HepG2 (cell line): ENCODE measurements around the gene PSMC3IP. TPM values are rescaled to one million over a fixed set of nuclear protein-coding genes. Genes with fewer than 3 reads are reported as not detected.

ENCODE experiments used
- FOSL2 ChIP-seq: sonication (generic); formaldehyde crosslinking; IDR thresholded peaks from 2 replicates; pipeline ENCODE4 v1.4.0; 2020; ENCODE audit warnings: missing genetic modification reagents
- GATAD1 ChIP-seq: IDR thresholded peaks from 2 replicates; pipeline ENCODE4 v1.6.1; 2016; ENCODE audit warnings: missing genetic modification reagents, missing compliant biosample characterization
- HNF4G ChIP-seq, 2 experiments: sonication (generic) in 1 of 2; formaldehyde crosslinking in 1 of 2; IDR thresholded peaks; 2 replicates each; pipeline versions ENCODE4 v1.4.0 to v1.6.1; 2011 to 2020; ENCODE audit warnings: borderline replicate concordance in 2 of 2, low read depth in 2 of 2, mild to moderate bottlenecking in 2 of 2, low read length in 1 of 2, missing genetic modification reagents in 1 of 2, moderate library complexity in 1 of 2
- ZFP82 ChIP-seq: sonication (generic); formaldehyde crosslinking; IDR thresholded peaks from 2 replicates; pipeline ENCODE4 v1.5.1; 2020; ENCODE audit warnings: mild to moderate bottlenecking, missing genetic modification reagents, borderline replicate concordance
- ZNF354B ChIP-seq: sonication (generic); formaldehyde crosslinking; IDR thresholded peaks from 2 replicates; pipeline ENCODE4 v1.8.0; 2022; ENCODE audit warnings: mild to moderate bottlenecking, missing genetic modification reagents
- ZNF569 ChIP-seq: sonication (generic); formaldehyde crosslinking; IDR thresholded peaks from 2 replicates; pipeline ENCODE4 v1.5.0; 2020; ENCODE audit warnings: mild to moderate bottlenecking, missing genetic modification reagents, moderate library complexity, borderline replicate concordance
- ZNF616 ChIP-seq: sonication (generic); formaldehyde crosslinking; IDR thresholded peaks from 2 replicates; pipeline ENCODE4 v1.5.0; 2020; ENCODE audit warnings: low read depth, mild to moderate bottlenecking, missing genetic modification reagents
- ZNF768 ChIP-seq: sonication (generic); formaldehyde crosslinking; IDR thresholded peaks from 2 replicates; pipeline ENCODE4 v1.4.0; 2020; ENCODE audit warnings: missing genetic modification reagents
- ZSCAN25 ChIP-seq: sonication (generic); formaldehyde crosslinking; IDR thresholded peaks from 2 replicates; pipeline ENCODE4 v1.8.0; 2022; ENCODE audit warnings: mild to moderate bottlenecking, missing genetic modification reagents
- polyA plus RNA-seq, 8 experiments: library from polyadenylated mRNA; depleted of rRNA in 3 of 8; stranded (reverse) in 7 of 8; unstranded in 1 of 8; fragments of >200 nt; fragmentation: Illumina TruSeq in 4 of 8; extraction: Trizol in 4 of 8; gene quantifications; 2 replicates each; pipeline versions ENCODE4 v1.2.1 to v1.2.3, GENCODE V29; 2011 to 2016; ENCODE audit warnings: low read depth in 4 of 8, missing spikeins in 1 of 8, mixed read lengths in 1 of 8; ENCODE audit not compliant: insufficient read depth in 1 of 8
- total RNA-seq, 5 experiments: library from RNA; depleted of rRNA; stranded (reverse); fragments of >200 nt; fragmentation: Illumina TruSeq; extraction: Trizol; gene quantifications; 2 replicates each; pipeline ENCODE4 v1.2.3, GENCODE V29; 2016; ENCODE audit warnings: low read depth in 1 of 5
- TF ChIP-seq, protein P1 (sequence below): sonication (generic); formaldehyde crosslinking; IDR thresholded peaks from 2 replicates; pipeline ENCODE4 v1.5.0; 2020; ENCODE audit warnings: mild to moderate bottlenecking, missing genetic modification reagents, borderline replicate concordance
- TF ChIP-seq, protein P2 (sequence below): sonication (generic); formaldehyde crosslinking; IDR thresholded peaks from 2 replicates; pipeline ENCODE4 v1.4.0; 2020; ENCODE audit warnings: missing genetic modification reagents
- TF ChIP-seq, protein P3 (sequence below): sonication (generic); formaldehyde crosslinking; IDR thresholded peaks from 2 replicates; pipeline ENCODE4 v1.5.1; 2020; ENCODE audit warnings: mild to moderate bottlenecking, missing genetic modification reagents, moderate library complexity
- TF ChIP-seq, protein P4 (sequence below): IDR thresholded peaks from 2 replicates; pipeline ENCODE4 v1.6.1; 2016; ENCODE audit warnings: low read depth, borderline replicate concordance
- TF ChIP-seq, protein P5 (sequence below): sonication (generic); formaldehyde crosslinking; IDR thresholded peaks from 2 replicates; pipeline ENCODE4 v1.8.0; 2022; ENCODE audit warnings: mild to moderate bottlenecking, missing genetic modification reagents

The PSMC3IP gene
- total and polyA plus RNA-seq, 2 of the 13 experiments (the other 11 are each of a cell fraction or from before 2014, with no cell fraction given): 6.5 to 22.4 TPM

DNA sequence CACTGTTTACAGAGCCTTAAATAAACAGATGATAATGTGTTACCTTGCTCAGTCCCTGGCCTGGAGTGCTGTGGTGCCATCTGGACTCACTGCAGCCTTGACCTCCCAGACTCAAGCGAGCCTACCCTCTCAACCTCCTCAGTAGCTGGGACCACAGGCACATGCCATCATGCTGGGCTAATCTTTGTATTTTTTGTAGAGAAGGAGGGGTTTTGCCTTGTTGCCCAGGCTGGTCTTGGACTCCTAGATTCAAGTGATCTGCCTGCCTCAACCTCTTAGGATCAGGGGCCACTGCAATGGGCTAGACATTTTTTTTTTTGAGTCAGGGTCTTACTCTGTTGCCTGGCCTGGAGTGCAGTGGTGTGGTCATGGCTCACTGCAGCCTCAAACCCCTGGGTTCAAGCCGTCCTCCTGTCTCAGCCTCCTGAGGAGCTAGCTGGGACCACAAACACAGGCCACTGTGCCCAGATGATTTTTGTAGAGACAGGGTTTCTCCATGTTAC is 46.5 kb downstream of the PSMC3IP start (continued):
- TF ChIP-seq, protein P1, sequence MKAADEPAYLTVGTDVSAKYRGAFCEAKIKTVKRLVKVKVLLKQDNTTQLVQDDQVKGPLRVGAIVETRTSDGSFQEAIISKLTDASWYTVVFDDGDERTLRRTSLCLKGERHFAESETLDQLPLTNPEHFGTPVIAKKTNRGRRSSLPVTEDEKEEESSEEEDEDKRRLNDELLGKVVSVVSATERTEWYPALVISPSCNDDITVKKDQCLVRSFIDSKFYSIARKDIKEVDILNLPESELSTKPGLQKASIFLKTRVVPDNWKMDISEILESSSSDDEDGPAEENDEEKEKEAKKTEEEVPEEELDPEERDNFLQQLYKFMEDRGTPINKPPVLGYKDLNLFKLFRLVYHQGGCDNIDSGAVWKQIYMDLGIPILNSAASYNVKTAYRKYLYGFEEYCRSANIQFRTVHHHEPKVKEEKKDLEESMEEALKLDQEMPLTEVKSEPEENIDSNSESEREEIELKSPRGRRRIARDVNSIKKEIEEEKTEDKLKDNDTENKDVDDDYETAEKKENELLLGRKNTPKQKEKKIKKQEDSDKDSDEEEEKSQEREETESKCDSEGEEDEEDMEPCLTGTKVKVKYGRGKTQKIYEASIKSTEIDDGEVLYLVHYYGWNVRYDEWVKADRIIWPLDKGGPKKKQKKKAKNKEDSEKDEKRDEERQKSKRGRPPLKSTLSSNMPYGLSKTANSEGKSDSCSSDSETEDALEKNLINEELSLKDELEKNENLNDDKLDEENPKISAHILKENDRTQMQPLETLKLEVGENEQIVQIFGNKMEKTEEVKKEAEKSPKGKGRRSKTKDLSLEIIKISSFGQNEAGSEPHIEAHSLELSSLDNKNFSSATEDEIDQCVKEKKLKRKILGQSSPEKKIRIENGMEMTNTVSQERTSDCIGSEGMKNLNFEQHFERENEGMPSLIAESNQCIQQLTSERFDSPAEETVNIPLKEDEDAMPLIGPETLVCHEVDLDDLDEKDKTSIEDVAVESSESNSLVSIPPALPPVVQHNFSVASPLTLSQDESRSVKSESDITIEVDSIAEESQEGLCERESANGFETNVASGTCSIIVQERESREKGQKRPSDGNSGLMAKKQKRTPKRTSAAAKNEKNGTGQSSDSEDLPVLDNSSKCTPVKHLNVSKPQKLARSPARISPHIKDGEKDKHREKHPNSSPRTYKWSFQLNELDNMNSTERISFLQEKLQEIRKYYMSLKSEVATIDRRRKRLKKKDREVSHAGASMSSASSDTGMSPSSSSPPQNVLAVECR (CRISPR knock-in tag): peak; percentile 71; the same call in 1 of the 2 replicates
- TF ChIP-seq ZNF354B (peak; percentile 21; the same call in 1 of the 2 replicates), ZNF768 (CRISPR knock-in tag) (no peak; the same call in 1 of the 2 replicates), GATAD1 (peak; percentile 84), HNF4G (IDR thresholded peaks at IDR 0.05; ENCODE audit: borderline replicate concordance, low read depth, low read length) (peak; percentile 85), HNF4G (CRISPR knock-in tag; IDR thresholded peaks at IDR 0.05; ENCODE audit: borderline replicate concordance, low read depth) (peak; percentile 67; the same call in 1 of the 2 replicates), ZNF616 (no peak), ZNF569 (CRISPR knock-in tag) (no peak), FOSL2 (CRISPR knock-in tag) (peak; percentile 79), ZFP82 (CRISPR knock-in tag) (no peak), ZSCAN25 (peak; percentile 75)
- TF ChIP-seq, protein P2, sequence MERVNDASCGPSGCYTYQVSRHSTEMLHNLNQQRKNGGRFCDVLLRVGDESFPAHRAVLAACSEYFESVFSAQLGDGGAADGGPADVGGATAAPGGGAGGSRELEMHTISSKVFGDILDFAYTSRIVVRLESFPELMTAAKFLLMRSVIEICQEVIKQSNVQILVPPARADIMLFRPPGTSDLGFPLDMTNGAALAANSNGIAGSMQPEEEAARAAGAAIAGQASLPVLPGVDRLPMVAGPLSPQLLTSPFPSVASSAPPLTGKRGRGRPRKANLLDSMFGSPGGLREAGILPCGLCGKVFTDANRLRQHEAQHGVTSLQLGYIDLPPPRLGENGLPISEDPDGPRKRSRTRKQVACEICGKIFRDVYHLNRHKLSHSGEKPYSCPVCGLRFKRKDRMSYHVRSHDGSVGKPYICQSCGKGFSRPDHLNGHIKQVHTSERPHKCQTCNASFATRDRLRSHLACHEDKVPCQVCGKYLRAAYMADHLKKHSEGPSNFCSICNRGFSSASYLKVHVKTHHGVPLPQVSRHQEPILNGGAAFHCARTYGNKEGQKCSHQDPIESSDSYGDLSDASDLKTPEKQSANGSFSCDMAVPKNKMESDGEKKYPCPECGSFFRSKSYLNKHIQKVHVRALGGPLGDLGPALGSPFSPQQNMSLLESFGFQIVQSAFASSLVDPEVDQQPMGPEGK (CRISPR knock-in tag): peak; percentile 96
- TF ChIP-seq, protein P3, sequence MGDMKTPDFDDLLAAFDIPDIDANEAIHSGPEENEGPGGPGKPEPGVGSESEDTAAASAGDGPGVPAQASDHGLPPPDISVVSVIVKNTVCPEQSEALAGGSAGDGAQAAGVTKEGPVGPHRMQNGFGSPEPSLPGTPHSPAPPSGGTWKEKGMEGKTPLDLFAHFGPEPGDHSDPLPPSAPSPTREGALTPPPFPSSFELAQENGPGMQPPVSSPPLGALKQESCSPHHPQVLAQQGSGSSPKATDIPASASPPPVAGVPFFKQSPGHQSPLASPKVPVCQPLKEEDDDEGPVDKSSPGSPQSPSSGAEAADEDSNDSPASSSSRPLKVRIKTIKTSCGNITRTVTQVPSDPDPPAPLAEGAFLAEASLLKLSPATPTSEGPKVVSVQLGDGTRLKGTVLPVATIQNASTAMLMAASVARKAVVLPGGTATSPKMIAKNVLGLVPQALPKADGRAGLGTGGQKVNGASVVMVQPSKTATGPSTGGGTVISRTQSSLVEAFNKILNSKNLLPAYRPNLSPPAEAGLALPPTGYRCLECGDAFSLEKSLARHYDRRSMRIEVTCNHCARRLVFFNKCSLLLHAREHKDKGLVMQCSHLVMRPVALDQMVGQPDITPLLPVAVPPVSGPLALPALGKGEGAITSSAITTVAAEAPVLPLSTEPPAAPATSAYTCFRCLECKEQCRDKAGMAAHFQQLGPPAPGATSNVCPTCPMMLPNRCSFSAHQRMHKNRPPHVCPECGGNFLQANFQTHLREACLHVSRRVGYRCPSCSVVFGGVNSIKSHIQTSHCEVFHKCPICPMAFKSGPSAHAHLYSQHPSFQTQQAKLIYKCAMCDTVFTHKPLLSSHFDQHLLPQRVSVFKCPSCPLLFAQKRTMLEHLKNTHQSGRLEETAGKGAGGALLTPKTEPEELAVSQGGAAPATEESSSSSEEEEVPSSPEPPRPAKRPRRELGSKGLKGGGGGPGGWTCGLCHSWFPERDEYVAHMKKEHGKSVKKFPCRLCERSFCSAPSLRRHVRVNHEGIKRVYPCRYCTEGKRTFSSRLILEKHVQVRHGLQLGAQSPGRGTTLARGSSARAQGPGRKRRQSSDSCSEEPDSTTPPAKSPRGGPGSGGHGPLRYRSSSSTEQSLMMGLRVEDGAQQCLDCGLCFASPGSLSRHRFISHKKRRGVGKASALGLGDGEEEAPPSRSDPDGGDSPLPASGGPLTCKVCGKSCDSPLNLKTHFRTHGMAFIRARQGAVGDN (CRISPR knock-in tag): peak; percentile 77; the same call in 1 of the 2 replicates
- TF ChIP-seq, protein P4, sequence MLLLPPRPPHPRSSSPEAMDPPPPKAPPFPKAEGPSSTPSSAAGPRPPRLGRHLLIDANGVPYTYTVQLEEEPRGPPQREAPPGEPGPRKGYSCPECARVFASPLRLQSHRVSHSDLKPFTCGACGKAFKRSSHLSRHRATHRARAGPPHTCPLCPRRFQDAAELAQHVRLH: peak; percentile 91; the same call in 1 of the 2 replicates
- TF ChIP-seq, protein P5, sequence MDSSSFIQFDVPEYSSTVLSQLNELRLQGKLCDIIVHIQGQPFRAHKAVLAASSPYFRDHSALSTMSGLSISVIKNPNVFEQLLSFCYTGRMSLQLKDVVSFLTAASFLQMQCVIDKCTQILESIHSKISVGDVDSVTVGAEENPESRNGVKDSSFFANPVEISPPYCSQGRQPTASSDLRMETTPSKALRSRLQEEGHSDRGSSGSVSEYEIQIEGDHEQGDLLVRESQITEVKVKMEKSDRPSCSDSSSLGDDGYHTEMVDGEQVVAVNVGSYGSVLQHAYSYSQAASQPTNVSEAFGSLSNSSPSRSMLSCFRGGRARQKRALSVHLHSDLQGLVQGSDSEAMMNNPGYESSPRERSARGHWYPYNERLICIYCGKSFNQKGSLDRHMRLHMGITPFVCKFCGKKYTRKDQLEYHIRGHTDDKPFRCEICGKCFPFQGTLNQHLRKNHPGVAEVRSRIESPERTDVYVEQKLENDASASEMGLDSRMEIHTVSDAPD (CRISPR knock-in tag): 0 out of 2 replicates have a peak, but pooled peaks have one; percentile 39
